Measurements from ENCODE around the gene FLCN. TPM values are rescaled to one million over a fixed set of nuclear protein-coding genes. Genes with fewer than 3 reads are reported as not detected.

The FLCN gene
- total RNA-seq, 2 donors from 2014 or later = 34.2 to 36.7 TPM

- Histone ChIP-seq H3K27ac (no peak overlapping the region), H3K4me3 (no peak overlapping the region), H3K27me3 (no peaks in the 10 kb centered on the region), H3K9me3 (no peaks in the 10 kb centered on the region), H3K9ac (ENCODE audit: low read depth in 2 of 2, low read length in 2 of 2) (no peak overlapping the region), H3K36me3 (peaks cover 26% of the 10 kb centered on the region), H3K4me1 (no peaks in the 10 kb centered on the region)
- intact Hi-C loops (cut with DNase I) = no loop called here
- no peak for DNase-seq
- TF ChIP-seq CTCF (IDR thresholded peaks at IDR 0.05) = no peak
Observed at GRCh38 chr17:17176341-17176740, 60.6 kb downstream of the FLCN start.

GRCh38 chr17:17175917-17176316 is 61.1 kb downstream of the FLCN start:
- intact Hi-C loops (cut with DNase I) = no loop called here
- no peak for DNase-seq
- peaks cover 26% of the 10 kb centered on the region for H3K36me3 ChIP-seq
- H3K4me3 ChIP-seq = no peak overlapping the region
- no peaks in the 10 kb centered on the region for H3K9me3 ChIP-seq
- no peaks in the 10 kb centered on the region for H3K4me1 ChIP-seq
- H3K27me3 ChIP-seq = no peaks in the 10 kb centered on the region
- H3K9ac ChIP-seq (ENCODE audit: low read depth in 2 of 2, low read length in 2 of 2) = no peak overlapping the region
- TF ChIP-seq CTCF (IDR thresholded peaks at IDR 0.05) = no peak
- H3K27ac ChIP-seq = no peak overlapping the region

- Histone ChIP-seq H3K27ac (no peak overlapping the region), H3K9ac (ENCODE audit: low read depth in 2 of 2, low read length in 2 of 2) (no peak overlapping the region), H3K27me3 (no peaks in the 10 kb centered on the region), H3K36me3 (peaks cover 21% of the 10 kb centered on the region), H3K9me3 (no peaks in the 10 kb centered on the region), H3K4me1 (no peaks in the 10 kb centered on the region), H3K4me3 (no peak overlapping the region)
- intact Hi-C loops (cut with DNase I) = no loop called here
- DNase-seq = no peak
- TF ChIP-seq CTCF (IDR thresholded peaks at IDR 0.05) = no peak
Observed at GRCh38 chr17:17175340-17175739, 61.6 kb downstream of the FLCN start.

- peaks cover 19% of the 10 kb centered on the region for H3K36me3 ChIP-seq
- DNase-seq = no peak
- no peaks in the 10 kb centered on the region for H3K9me3 ChIP-seq
- TF ChIP-seq CTCF (IDR thresholded peaks at IDR 0.05) = no peak
- no peaks in the 10 kb centered on the region for H3K4me1 ChIP-seq
- no peak overlapping the region for H3K9ac ChIP-seq (ENCODE audit: low read depth in 2 of 2, low read length in 2 of 2)
- intact Hi-C loops (cut with DNase I) = no loop called here
- no peak overlapping the region for H3K27ac ChIP-seq
- no peaks in the 10 kb centered on the region for H3K27me3 ChIP-seq
- H3K4me3 ChIP-seq = no peak overlapping the region
Observed at GRCh38 chr17:17173921-17174320, 63.0 kb downstream of the FLCN start.

- H3K36me3 ChIP-seq = peaks cover 19% of the 10 kb centered on the region
- intact Hi-C loops (cut with DNase I) = no loop called here
- H3K9me3 ChIP-seq = no peaks in the 10 kb centered on the region
- H3K9ac ChIP-seq (ENCODE audit: low read depth in 2 of 2, low read length in 2 of 2) = no peak overlapping the region
- H3K4me1 ChIP-seq = no peaks in the 10 kb centered on the region
- H3K4me3 ChIP-seq = no peak overlapping the region
- TF ChIP-seq CTCF (IDR thresholded peaks at IDR 0.05) = no peak
- no peak for DNase-seq
- H3K27ac ChIP-seq = no peak overlapping the region
- no peaks in the 10 kb centered on the region for H3K27me3 ChIP-seq
Observed at GRCh38 chr17:17172990-17173389, 64.0 kb downstream of the FLCN start.
